Neural crest cell (in vitro differentiated cells): ENCODE measurements around the gene MARK1. TPM values are rescaled to one million over a fixed set of nuclear protein-coding genes. Genes with fewer than 3 reads are reported as not detected.

ENCODE experiments used
- DNase-seq: peaks from one replicate; pipeline ENCODE4 v3.0.0; 2021; ENCODE audit warnings: low read depth, mixed read lengths, low spot score
- H3K27ac Mint-ChIP-seq: one replicate; pipeline ENCODE4 v1.8.0; 2021; ENCODE audit warnings: mild to moderate bottlenecking, mixed read lengths; ENCODE audit not compliant: unreplicated experiment
- H3K27me3 Mint-ChIP-seq: 2 replicates; pipeline ENCODE4 v1.8.0; 2021; ENCODE audit warnings: low read depth, mild to moderate bottlenecking, mixed read lengths
- H3K36me3 Mint-ChIP-seq: 2 replicates; pipeline ENCODE4 v1.8.0; 2021; ENCODE audit warnings: low read depth, mild to moderate bottlenecking, mixed read lengths
- H3K4me1 Mint-ChIP-seq: 2 replicates; pipeline ENCODE4 v1.8.0; 2021; ENCODE audit warnings: mixed read lengths
- H3K4me3 Mint-ChIP-seq: one replicate; pipeline ENCODE4 v1.8.0; 2021; ENCODE audit warnings: mild to moderate bottlenecking, mixed read lengths
- H3K9me3 Mint-ChIP-seq: 2 replicates; pipeline ENCODE4 v1.8.0; 2021; ENCODE audit warnings: mixed read lengths
- total RNA-seq: library from RNA; stranded (reverse); gene quantifications from 2 replicates; pipeline ENCODE4 v1.2.1, GENCODE V29; 2021
- TF ChIP-seq, protein P1 (sequence below): fragments of 200-600 bp; sonication (generic); conservative IDR thresholded peaks from 2 replicates; pipeline ENCODE4 v1.5.0; 2021; ENCODE audit warnings: antibody characterized with exemption, mild to moderate bottlenecking

The MARK1 gene
- total RNA-seq, 1 donor from 2014 or later, result 14.6 TPM

DNA sequence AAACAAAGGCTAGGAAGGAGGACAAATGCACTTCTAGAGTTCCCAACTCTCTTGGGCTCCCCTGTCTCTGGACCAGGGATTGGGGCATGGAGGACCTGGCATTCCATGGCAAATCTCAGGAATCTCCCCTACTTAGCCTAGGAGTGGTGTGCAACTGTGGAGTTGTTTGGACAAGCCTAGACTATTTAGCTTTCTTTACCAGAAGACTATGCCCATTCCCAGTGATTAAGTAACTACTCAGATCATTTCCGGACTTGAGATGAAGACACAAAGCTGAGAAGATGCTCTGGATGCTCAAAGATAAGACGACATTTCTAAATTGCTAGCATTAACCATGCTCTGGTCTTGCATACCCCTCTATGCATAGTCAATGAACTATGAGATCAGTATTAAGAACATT, 13.7 kb upstream of the MARK1 start:
- Mint-ChIP-seq H3K27ac (no peak overlapping the region), H3K4me3 (no peak overlapping the region), H3K36me3 (no peaks in the 10 kb centered on the region), H3K9me3 (peaks cover 3% of the 10 kb centered on the region), H3K4me1 (peaks cover 5% of the 10 kb centered on the region), H3K27me3 (peaks cover 3% of the 10 kb centered on the region)
- TF ChIP-seq, protein P1, sequence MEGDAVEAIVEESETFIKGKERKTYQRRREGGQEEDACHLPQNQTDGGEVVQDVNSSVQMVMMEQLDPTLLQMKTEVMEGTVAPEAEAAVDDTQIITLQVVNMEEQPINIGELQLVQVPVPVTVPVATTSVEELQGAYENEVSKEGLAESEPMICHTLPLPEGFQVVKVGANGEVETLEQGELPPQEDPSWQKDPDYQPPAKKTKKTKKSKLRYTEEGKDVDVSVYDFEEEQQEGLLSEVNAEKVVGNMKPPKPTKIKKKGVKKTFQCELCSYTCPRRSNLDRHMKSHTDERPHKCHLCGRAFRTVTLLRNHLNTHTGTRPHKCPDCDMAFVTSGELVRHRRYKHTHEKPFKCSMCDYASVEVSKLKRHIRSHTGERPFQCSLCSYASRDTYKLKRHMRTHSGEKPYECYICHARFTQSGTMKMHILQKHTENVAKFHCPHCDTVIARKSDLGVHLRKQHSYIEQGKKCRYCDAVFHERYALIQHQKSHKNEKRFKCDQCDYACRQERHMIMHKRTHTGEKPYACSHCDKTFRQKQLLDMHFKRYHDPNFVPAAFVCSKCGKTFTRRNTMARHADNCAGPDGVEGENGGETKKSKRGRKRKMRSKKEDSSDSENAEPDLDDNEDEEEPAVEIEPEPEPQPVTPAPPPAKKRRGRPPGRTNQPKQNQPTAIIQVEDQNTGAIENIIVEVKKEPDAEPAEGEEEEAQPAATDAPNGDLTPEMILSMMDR, result no peak
- no peak for DNase-seq

DNA sequence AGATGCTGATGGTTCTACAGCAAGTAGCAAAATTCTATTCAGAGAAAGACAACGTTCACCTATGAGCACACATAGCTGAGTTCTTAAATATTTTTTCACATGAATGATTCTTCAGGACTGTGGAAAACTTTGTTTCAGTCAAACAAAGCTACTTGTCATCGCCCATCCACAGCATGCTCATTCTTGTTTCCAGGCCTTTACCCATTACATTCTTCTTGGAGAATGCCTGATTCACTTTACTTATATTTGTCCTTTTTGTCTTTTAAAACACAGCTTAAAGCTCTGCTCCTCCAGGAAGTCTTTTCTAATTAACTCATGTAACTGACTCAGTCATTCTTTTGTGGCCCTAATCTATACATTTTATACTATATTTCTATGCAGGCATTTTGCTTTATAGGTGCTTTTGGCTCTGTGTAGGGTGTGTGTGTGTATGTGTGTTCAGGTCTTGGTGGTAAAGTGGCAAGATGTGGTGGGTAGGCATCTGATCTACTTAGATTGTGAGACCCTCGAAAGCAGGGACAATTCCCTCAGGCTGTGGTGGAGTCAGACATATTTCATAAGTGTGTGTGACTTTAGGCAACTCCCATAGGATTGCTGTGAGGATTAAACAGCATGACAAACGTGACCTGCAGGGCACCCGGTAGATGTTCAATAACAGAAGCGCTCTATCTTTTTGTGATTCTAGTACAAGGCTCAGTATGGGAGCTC, 11.8 kb upstream of the MARK1 start:
- no peak for DNase-seq
- Mint-ChIP-seq H3K4me3 (no peak overlapping the region), H3K9me3 (peaks cover 3% of the 10 kb centered on the region), H3K4me1 (peaks cover 5% of the 10 kb centered on the region), H3K27ac (no peak overlapping the region), H3K36me3 (no peaks in the 10 kb centered on the region), H3K27me3 (peaks cover 10% of the 10 kb centered on the region)
- TF ChIP-seq, protein P1, result no peak

- no peaks in the 10 kb centered on the region for H3K36me3 Mint-ChIP-seq
- TF ChIP-seq, protein P1, result no peak
- peaks cover 5% of the 10 kb centered on the region for H3K4me1 Mint-ChIP-seq
- H3K4me3 Mint-ChIP-seq, result no peak overlapping the region
- no peak overlapping the region for H3K27ac Mint-ChIP-seq
- DNase-seq, result no peak
- H3K27me3 Mint-ChIP-seq, result peaks cover 8% of the 10 kb centered on the region
- peaks cover 3% of the 10 kb centered on the region for H3K9me3 Mint-ChIP-seq
Observed at GRCh38 chr1:220516722-220517042, 11.3 kb upstream of the MARK1 start.

DNA sequence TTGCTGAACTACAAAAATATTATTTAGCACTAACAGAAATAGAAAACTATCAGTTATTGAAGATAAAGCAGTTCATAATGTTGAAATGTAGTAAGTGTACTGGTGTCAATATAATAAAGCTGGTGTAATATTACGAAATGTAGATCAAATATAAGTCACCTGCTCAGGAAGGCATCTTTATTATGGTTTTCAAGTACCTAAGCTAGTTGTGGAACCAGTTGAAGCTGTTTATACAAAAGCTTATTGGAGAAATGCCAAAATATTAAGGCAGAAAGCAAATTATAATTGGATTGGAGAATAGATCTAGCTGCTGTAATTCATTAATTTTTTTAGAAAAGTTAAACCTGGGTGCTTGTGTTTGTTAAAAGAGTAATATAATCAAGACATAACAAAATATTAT, 6.2 kb upstream of the MARK1 start:
- Mint-ChIP-seq H3K27me3 (peaks cover 53% of the 10 kb centered on the region), H3K4me1 (peaks cover 4% of the 10 kb centered on the region), H3K27ac (no peak overlapping the region), H3K4me3 (no peak overlapping the region), H3K9me3 (peaks cover 3% of the 10 kb centered on the region), H3K36me3 (no peaks in the 10 kb centered on the region)
- no peak for DNase-seq
- TF ChIP-seq, protein P1, result no peak

DNA sequence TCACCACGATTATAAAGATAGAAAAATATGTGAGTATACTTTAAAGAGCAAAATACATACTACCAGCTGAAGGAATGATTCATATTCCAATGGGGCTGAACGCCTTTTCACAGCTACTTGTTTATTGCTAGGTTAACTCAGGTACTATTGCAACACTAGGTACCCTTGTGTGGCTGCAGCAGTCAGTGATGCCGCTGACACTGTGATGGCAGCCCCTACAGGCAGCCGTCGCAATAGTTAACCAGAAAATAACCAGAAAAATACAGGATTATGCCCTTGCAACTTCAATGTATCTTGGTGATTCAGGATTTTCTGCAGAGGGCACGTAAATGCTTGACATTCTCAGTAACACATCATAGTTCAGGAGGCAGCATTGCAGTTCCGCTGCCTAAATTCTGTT, 1.6 kb upstream of the MARK1 start:
- TF ChIP-seq, protein P1, result peak; percentile 55
- Mint-ChIP-seq H3K4me3 (peak overlapping the region; percentile 94), H3K36me3 (no peaks in the 10 kb centered on the region), H3K4me1 (peaks cover 30% of the 10 kb centered on the region), H3K9me3 (no peaks in the 10 kb centered on the region), H3K27ac (no peak overlapping the region), H3K27me3 (peaks cover 66% of the 10 kb centered on the region)
- no peak for DNase-seq
